GM12878 (cell line): ENCODE measurements around the gene RPL10. TPM values are rescaled to one million over a fixed set of nuclear protein-coding genes. Genes with fewer than 3 reads are reported as not detected.

Source experiments
- FOXK2 ChIP-seq: fragments of 450-650 bp; IDR thresholded peaks from 2 replicates; pipeline ENCODE4 v1.6.1; 2017; ENCODE audit warnings: mild to moderate bottlenecking, moderate library complexity
- FOXM1 ChIP-seq: IDR thresholded peaks from 2 replicates; pipeline ENCODE4 v1.6.1; 2012; ENCODE audit warnings: low read depth, mild to moderate bottlenecking, inconsistent platforms, low read length, moderate library complexity
- HDAC2 ChIP-seq: fragments of 200-600 bp; sonication (generic); IDR thresholded peaks from 2 replicates; pipeline ENCODE4 v1.6.1; 2017
- HDGF ChIP-seq: fragments of 450-650 bp; IDR thresholded peaks from 2 replicates; pipeline ENCODE4 v1.6.1; 2016; ENCODE audit warnings: antibody characterized with exemption
- MEF2B ChIP-seq: fragments of 450-650 bp; IDR thresholded peaks from 2 replicates; pipeline ENCODE4 v1.6.1; 2018; ENCODE audit warnings: mild to moderate bottlenecking, moderate library complexity; ENCODE audit not compliant: partially characterized antibody, poor library complexity, severe bottlenecking
- NFYA ChIP-seq: IDR thresholded peaks from 2 replicates; pipeline ENCODE4 v1.6.1; 2011; ENCODE audit warnings: low read depth, mild to moderate bottlenecking, low read length, improper control_type of control experiment, borderline replicate concordance
- PAX8 ChIP-seq: fragments of 450-650 bp; IDR thresholded peaks from 2 replicates; pipeline ENCODE4 v1.6.1; 2017; ENCODE audit warnings: mild to moderate bottlenecking, moderate library complexity
- PML ChIP-seq: IDR thresholded peaks from 2 replicates; pipeline ENCODE4 v1.6.1; 2012; ENCODE audit warnings: low read length, inconsistent platforms
- RFX5 ChIP-seq: IDR thresholded peaks from 2 replicates; pipeline ENCODE4 v1.6.1; 2011; ENCODE audit warnings: low read depth, low read length, improper control_type of control experiment
- SIN3A ChIP-seq: IDR thresholded peaks from 2 replicates; pipeline ENCODE4 v1.6.1; 2012; ENCODE audit warnings: low read depth, low read length, improper control_type of control experiment
- SPI1 ChIP-seq: IDR thresholded peaks from 2 replicates; pipeline ENCODE4 v1.6.1; 2011; ENCODE audit warnings: low read depth, mild to moderate bottlenecking, low read length, moderate library complexity, borderline replicate concordance; ENCODE audit not compliant: insufficient read depth
- TBL1XR1 ChIP-seq: IDR thresholded peaks from 2 replicates; pipeline ENCODE4 v1.6.1; 2012; ENCODE audit warnings: low read depth, low read length, improper control_type of control experiment
- YY1 ChIP-seq: IDR thresholded peaks from 2 replicates; pipeline ENCODE4 v1.6.1; 2011; ENCODE audit warnings: low read depth, mild to moderate bottlenecking, low read length
- ZNF217 ChIP-seq: fragments of 450-650 bp; IDR thresholded peaks from 2 replicates; pipeline ENCODE4 v1.6.1; 2017; ENCODE audit warnings: antibody characterized with exemption, mild to moderate bottlenecking
- ZNF24 ChIP-seq: fragments of 450-650 bp; IDR thresholded peaks from 2 replicates; pipeline ENCODE4 v1.6.1; 2017; ENCODE audit warnings: antibody characterized with exemption, mild to moderate bottlenecking
- ZSCAN29 ChIP-seq: fragments of 450-650 bp; IDR thresholded peaks from 2 replicates; pipeline ENCODE4 v1.6.1; 2017; ENCODE audit warnings: mild to moderate bottlenecking, moderate library complexity
- ZZZ3 ChIP-seq: IDR thresholded peaks from 2 replicates; pipeline ENCODE4 v1.6.1; 2011; ENCODE audit warnings: low read depth; ENCODE audit not compliant: control insufficient read depth, insufficient read length
- polyA plus RNA-seq, 11 experiments: library from polyadenylated mRNA; depleted of rRNA in 4 of 11; unstranded in 6 of 11; stranded (reverse) in 5 of 11; fragments of >200 nt; fragmentation: Nextera tagmentation in 4 of 11; fragmentation: Illumina TruSeq in 1 of 11; extraction: Ambion mirVana in 4 of 11; extraction: Trizol in 1 of 11; gene quantifications; 1 replicate in 1 of 11; 2 replicates in 10 of 11; pipeline versions ENCODE4 v1.2.1 to v1.2.3, GENCODE V29; 2011 to 2016; ENCODE audit warnings: inconsistent platforms in 2 of 11, missing spikeins in 2 of 11, low read depth in 1 of 11
- total RNA-seq, 4 experiments: library from RNA; depleted of rRNA in 3 of 4; stranded (reverse); fragments of >200 nt in 3 of 4; fragmentation: Illumina TruSeq in 1 of 4; extraction: Trizol in 1 of 4; gene quantifications; 2 replicates each; pipeline versions ENCODE4 v1.2.1 to v1.2.3, GENCODE V29; 2013 to 2021
- TF ChIP-seq, protein P1 (sequence below): fragments of 450-650 bp; IDR thresholded peaks from 2 replicates; pipeline ENCODE4 v1.6.1; 2017; ENCODE audit warnings: mild to moderate bottlenecking
- TF ChIP-seq, protein P2 (sequence below): IDR thresholded peaks from 2 replicates; pipeline ENCODE4 v1.6.1; 2011; ENCODE audit warnings: low read depth, low read length, improper control_type of control experiment, borderline replicate concordance
- TF ChIP-seq, protein P3 (sequence below): fragments of 450-650 bp; IDR thresholded peaks from 2 replicates; pipeline ENCODE4 v1.6.1; 2017; ENCODE audit warnings: mild to moderate bottlenecking, moderate library complexity
- TF ChIP-seq, protein P4 (sequence below): fragments of 450-650 bp; IDR thresholded peaks from 2 replicates; pipeline ENCODE4 v1.6.1; 2014; ENCODE audit warnings: mild to moderate bottlenecking
- TF ChIP-seq, protein P5 (sequence below): IDR thresholded peaks from 2 replicates; pipeline ENCODE4 v1.6.1; 2011; ENCODE audit warnings: borderline replicate concordance, low read depth, mild to moderate bottlenecking, moderate library complexity, low read length; ENCODE audit not compliant: insufficient read depth, poor library complexity, severe bottlenecking

The RPL10 gene
- total and polyA plus RNA-seq, 10 of the 15 experiments (the other 5 are each of a cell fraction or from before 2014, with no cell fraction given) = 1,938 to 7,222 (median 4,494) TPM

DNA sequence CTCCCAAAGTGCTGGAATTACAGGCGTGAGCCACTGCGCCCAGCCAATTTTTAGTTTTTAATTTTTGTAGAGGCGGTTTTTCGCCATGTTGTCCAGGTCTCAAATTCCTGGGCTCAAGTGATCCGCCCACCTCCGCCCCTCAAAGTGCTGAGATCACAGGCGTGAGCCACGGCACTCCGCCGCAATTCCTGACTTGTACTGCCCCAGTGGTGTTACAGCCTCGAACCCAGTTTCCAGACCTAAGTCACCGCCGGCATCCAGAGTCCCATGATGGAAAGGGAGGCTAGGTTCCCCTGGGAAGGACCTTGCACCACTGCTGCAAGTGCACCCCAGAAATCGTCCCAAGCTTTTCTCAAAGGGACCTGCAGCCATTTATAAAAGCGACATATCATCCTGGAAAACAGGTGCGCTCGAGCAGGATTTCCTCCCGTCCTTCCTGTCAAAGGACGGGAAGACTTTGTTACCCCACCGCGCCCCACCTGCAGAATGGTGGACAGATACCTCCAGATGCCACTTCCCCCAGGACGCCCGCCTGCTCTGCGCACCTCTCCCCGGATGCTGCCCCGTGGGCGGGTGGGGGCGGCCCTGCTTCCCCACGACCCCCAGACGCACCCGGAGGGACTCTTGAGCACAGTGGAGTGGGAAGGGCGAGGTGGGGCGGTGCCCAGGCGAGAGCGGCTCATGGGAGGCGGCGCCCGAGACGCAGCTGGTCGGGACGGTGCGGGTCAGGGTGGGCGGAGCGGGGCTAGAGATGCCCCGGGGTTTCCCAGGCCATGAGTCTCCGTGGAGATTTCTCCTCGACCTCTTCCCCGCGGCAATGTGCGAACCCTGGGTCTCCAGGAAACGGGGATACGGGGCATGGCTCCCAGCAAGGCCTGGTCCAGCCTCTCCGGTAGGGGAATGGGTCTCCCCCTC lies 947 bp upstream of the RPL10 start (continued):
- TF ChIP-seq, protein P1, sequence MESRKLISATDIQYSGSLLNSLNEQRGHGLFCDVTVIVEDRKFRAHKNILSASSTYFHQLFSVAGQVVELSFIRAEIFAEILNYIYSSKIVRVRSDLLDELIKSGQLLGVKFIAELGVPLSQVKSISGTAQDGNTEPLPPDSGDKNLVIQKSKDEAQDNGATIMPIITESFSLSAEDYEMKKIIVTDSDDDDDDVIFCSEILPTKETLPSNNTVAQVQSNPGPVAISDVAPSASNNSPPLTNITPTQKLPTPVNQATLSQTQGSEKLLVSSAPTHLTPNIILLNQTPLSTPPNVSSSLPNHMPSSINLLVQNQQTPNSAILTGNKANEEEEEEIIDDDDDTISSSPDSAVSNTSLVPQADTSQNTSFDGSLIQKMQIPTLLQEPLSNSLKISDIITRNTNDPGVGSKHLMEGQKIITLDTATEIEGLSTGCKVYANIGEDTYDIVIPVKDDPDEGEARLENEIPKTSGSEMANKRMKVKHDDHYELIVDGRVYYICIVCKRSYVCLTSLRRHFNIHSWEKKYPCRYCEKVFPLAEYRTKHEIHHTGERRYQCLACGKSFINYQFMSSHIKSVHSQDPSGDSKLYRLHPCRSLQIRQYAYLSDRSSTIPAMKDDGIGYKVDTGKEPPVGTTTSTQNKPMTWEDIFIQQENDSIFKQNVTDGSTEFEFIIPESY = no peak
- no peak; the same call in 1 of the 2 replicates for TF ChIP-seq SIN3A
- TF ChIP-seq ZZZ3 = no peak
- no peak for TF ChIP-seq YY1
- no peak for TF ChIP-seq MEF2B
- no peak for TF ChIP-seq PAX8
- TF ChIP-seq SPI1 = no peak
- no peak for TF ChIP-seq TBL1XR1
- TF ChIP-seq, protein P2, sequence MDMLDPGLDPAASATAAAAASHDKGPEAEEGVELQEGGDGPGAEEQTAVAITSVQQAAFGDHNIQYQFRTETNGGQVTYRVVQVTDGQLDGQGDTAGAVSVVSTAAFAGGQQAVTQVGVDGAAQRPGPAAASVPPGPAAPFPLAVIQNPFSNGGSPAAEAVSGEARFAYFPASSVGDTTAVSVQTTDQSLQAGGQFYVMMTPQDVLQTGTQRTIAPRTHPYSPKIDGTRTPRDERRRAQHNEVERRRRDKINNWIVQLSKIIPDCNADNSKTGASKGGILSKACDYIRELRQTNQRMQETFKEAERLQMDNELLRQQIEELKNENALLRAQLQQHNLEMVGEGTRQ = no peak
- TF ChIP-seq HDGF = no peak
- TF ChIP-seq, protein P3, sequence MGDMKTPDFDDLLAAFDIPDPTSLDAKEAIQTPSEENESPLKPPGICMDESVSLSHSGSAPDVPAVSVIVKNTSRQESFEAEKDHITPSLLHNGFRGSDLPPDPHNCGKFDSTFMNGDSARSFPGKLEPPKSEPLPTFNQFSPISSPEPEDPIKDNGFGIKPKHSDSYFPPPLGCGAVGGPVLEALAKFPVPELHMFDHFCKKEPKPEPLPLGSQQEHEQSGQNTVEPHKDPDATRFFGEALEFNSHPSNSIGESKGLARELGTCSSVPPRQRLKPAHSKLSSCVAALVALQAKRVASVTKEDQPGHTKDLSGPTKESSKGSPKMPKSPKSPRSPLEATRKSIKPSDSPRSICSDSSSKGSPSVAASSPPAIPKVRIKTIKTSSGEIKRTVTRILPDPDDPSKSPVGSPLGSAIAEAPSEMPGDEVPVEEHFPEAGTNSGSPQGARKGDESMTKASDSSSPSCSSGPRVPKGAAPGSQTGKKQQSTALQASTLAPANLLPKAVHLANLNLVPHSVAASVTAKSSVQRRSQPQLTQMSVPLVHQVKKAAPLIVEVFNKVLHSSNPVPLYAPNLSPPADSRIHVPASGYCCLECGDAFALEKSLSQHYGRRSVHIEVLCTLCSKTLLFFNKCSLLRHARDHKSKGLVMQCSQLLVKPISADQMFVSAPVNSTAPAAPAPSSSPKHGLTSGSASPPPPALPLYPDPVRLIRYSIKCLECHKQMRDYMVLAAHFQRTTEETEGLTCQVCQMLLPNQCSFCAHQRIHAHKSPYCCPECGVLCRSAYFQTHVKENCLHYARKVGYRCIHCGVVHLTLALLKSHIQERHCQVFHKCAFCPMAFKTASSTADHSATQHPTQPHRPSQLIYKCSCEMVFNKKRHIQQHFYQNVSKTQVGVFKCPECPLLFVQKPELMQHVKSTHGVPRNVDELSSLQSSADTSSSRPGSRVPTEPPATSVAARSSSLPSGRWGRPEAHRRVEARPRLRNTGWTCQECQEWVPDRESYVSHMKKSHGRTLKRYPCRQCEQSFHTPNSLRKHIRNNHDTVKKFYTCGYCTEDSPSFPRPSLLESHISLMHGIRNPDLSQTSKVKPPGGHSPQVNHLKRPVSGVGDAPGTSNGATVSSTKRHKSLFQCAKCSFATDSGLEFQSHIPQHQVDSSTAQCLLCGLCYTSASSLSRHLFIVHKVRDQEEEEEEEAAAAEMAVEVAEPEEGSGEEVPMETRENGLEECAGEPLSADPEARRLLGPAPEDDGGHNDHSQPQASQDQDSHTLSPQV = no peak
- TF ChIP-seq, protein P4, sequence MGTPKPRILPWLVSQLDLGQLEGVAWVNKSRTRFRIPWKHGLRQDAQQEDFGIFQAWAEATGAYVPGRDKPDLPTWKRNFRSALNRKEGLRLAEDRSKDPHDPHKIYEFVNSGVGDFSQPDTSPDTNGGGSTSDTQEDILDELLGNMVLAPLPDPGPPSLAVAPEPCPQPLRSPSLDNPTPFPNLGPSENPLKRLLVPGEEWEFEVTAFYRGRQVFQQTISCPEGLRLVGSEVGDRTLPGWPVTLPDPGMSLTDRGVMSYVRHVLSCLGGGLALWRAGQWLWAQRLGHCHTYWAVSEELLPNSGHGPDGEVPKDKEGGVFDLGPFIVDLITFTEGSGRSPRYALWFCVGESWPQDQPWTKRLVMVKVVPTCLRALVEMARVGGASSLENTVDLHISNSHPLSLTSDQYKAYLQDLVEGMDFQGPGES = no peak
- TF ChIP-seq FOXM1 = no peak
- no peak for TF ChIP-seq FOXK2
- no peak for TF ChIP-seq RFX5
- TF ChIP-seq ZNF24 = no peak
- TF ChIP-seq, protein P5, sequence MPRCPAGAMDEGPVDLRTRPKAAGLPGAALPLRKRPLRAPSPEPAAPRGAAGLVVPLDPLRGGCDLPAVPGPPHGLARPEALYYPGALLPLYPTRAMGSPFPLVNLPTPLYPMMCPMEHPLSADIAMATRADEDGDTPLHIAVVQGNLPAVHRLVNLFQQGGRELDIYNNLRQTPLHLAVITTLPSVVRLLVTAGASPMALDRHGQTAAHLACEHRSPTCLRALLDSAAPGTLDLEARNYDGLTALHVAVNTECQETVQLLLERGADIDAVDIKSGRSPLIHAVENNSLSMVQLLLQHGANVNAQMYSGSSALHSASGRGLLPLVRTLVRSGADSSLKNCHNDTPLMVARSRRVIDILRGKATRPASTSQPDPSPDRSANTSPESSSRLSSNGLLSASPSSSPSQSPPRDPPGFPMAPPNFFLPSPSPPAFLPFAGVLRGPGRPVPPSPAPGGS = peak; percentile 32
- TF ChIP-seq PML = no peak
- no peak for TF ChIP-seq ZSCAN29
- no peak for TF ChIP-seq HDAC2
- TF ChIP-seq ZNF217 = no peak
- TF ChIP-seq NFYA = no peak
